Erythroblast (primary cell): ENCODE results near the gene SLC34A2.

Source experiments
- GATA1 ChIP-seq: IDR thresholded peaks from 2 replicates; pipeline ENCODE4 v1.6.1; 2011; ENCODE audit warnings: low read depth, mild to moderate bottlenecking, control low read depth, low read length, moderate library complexity
- POLR2A ChIP-seq: IDR thresholded peaks from 2 replicates; pipeline ENCODE4 v1.6.1; 2011; ENCODE audit warnings: mild to moderate bottlenecking, low read length

DNA sequence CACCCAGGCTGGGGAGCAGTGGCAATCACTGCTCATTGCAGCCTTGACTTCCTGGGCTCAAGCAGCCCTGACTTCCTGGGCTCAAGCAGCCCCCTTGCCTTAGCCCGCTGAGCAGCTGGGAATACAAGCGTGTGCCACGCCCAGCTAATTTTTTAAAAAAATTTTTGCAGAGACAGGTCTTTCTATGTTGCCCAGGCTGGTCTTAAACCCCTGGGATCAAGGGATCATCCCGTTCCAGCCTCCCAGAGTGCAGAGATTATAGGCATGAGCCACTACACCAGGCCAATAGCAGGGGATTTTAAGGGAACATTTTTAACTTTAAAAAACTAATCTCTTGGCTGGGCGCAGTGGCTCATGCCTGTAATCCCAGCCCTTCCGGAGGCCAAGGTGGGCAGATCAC is 5.3 kb upstream of the SLC34A2 start:
- no peak for TF ChIP-seq POLR2A
- no peak for TF ChIP-seq GATA1
